ENCODE data around the gene SLC66A2. TPM values are rescaled to one million over a fixed set of nuclear protein-coding genes. Genes with fewer than 3 reads are reported as not detected.

SLC66A2 gene
- total RNA-seq, 1 donor from 2014 or later, result 65.5 TPM

DNA sequence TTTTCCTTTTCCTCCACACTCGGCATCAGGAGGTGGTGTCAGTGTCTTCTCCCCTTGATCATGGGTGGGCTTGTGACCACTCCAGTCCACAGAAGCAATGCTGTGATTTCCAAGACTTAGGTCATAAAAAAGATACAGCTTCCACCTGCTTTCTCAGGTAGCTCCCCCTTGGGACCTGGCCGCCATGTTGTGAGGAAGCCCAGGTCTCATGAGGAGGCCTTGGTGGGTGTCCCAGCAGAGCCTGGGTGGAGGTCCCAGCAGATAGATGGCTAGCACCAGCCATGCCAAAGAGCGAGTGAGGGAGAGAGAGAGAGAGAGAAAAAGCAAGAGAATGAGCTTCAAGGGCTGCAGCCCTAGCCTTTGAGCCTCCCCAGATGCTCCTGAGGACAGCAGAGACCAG is 16.0 kb downstream of the SLC66A2 start:
- DNase-seq, result no peak

DNA sequence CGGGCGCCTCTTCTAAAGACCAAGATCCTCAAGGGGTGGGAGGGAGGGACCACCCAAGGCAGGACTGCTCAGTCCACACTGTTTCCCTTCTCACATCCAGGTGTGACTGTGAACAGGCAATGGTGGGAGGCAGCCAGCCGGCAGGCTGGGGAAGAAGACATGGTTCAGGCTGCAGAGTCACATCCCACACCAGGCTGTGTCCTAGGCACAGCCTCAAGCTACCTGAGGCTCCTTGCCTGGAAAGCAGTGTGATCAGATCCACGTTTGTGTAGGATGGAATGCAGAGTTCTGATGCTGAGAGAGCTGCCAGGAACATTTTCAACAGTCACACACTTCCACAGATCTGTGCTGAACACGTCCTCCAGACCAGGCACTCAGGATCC is 16.4 kb downstream of the SLC66A2 start:
- no peak for DNase-seq

- DNase-seq, result no peak
Observed at GRCh38 chr18:79934311-79935097, 16.9 kb downstream of the SLC66A2 start.

DNA sequence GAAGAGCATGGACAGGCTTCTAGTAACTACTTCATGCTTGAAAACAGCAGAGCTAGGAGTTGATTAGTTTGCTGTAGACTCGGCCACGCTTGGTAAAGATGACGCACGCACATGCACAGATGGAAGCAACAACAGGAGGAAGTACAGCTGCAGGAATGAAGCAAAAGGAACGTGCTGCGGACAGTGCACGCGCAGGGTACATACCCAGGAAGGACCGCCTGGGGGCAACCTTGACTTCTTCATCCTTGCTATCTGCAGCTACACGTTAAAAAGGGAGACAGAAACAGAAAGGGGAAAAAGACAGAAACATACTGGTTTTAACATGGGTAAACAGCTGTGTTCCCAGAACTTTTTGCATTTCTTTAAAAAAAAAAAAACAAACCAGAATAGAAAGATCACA is 17.7 kb downstream of the SLC66A2 start:
- peak; percentile 61 for DNase-seq

DNA sequence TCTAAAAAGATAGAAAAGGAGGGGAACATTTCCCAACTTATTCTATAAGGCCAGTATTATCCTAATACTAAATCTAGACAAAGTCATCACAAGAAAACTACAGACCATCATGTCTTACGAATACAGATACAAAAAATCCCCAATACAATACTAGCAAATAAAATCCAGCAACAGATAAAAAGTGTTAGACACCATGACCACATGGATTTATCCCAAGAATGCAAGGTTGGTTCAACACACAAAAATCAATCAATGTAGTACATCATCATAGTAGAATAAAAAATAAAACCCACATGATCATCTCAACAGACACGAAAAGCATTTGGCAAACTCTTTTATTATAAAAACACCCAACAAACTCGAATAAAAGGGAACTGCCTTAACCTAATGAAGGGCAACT is 18.5 kb downstream of the SLC66A2 start:
- no peak for DNase-seq

DNA sequence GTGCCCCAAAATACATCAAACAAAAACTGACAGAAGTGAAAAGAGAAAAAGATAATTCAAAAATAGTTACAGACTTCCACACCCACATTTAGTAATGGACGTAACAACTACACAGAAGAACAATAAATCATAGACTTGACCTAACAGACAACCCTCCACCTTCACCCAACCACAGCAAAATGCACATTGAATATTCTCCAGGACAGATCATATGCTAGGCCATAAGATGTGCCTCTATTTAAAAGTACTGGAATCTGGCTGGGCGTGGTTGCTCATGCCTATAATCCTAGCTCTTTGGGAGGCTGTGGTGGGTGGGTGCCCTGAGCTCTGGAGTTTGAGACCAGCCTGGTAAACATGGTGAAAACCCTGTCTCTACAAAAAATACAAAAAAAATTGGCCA is 20.0 kb downstream of the SLC66A2 start:
- DNase-seq, result no peak

GRCh38 chr18:79930020-79930642 is 21.3 kb downstream of the SLC66A2 start:
- DNase-seq, result peak; percentile 15

- no peak for DNase-seq
Observed at GRCh38 chr18:79928563-79928960, 22.9 kb downstream of the SLC66A2 start.

DNA sequence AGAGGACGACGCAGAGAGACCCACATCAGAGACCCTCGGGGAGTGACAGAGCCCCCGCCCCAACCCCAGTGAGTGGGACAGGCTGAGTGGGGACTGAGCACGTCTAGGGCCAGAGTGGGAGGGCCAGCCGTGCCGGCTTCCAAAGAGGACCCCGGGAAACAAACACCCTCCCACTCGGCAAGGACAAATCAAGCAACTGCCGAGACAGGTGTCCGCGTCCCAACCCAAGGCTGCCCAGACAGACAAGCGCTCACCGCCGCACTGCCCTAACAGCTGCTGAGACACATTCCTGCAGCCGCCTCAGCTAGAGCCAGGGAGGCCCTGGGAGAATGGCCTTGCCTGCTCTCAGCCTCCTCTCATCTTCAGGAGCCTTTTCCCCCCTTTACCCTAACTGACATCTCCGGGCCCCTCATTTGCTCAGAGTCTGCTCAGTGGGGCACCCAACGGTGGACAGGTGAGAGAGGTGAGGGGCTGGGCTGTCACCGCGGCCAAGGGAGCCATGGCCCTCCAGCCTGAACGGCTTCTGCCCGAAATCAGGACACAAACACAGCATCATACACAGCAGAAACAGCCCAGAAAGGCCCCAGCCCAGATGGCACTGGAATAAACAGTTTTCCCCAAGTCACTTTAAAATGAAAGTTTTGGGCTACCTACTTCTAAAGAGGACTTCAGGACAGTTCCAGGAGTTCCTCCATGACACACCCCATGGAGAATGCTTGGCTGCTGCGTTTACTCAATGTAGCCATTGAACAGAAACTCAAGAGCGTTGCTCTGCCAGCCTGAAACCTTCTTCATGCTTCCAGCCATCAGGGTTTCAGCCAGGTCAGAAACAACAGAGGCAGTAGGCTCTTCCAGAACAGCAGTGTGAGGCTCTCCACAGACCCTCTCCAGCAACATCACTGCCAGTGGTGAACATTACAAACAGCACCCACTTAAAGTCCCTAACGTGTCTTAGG is 23.6 kb downstream of the SLC66A2 start:
- DNase-seq, result no peak

DNA sequence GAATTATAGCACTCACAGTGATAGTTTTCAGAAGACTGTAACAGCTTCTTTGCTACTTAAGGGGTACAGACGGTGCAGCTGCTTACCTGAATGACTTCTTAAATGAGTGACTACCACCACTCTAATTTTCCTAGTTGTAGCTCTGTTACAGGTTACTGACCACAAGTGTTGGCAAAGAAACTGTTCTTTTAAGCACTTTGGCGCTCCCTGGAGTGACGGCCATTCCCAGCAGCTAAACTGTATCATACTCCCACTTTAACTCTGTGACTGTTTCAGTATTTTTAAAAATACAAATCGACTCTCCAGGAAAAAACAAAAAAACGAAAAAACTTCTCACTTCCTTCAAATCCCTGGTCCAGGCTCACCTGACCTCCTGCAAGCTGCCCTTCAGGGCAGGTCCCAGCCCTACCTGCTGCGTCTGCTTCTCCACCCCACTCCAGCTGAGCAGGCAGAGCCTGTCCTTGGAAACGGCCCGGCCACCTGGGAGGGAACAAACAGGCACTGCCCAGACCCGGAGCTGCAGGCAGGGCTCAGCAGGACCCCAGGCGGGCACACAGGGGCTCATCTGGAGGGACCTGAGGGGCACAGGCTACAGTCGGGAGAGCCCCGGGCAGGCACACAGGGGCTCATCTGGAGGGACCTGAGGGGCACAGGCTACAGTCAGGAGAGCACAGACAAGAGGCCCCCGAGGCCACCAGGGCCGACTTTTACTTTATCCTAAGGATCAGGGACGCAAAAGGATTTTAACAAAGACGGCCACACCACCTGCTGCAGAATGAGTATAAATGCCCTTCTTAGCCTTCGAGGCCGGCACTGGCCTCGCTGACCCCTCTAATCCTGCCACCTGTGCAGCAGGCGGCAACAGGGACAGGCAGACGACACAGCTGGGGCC is 24.5 kb downstream of the SLC66A2 start:
- DNase-seq, result no peak

GRCh38 chr18:79926306-79926705 is 25.1 kb downstream of the SLC66A2 start:
- no peak for DNase-seq

GRCh38 chr18:79924814-79925731 is 26.4 kb downstream of the SLC66A2 start:
- DNase-seq, result no peak

GRCh38 chr18:79923896-79924585 is 27.4 kb downstream of the SLC66A2 start:
- no peak for DNase-seq

DNA sequence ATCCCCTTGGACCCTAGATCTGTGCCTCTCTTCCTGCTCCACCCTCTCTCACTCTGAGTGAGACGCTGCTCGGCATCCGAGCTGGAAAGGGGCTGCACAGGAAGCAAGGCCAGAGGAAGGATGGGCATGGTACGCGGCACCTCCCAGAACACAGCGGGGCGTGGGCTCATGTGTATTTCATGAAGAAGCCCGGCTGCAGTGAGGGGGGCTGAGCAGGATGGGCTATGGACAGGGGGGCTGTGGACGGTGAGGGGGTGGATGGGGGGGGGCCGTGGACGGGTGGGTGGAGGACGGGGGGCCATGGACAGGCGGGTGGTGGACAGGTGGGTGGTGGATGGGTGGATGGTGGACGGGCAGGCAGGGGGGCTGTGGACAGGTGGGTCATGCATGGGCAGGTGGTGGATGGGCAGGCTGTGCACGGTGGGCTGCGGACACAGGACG is 28.5 kb downstream of the SLC66A2 start:
- DNase-seq, result no peak

- DNase-seq, result no peak
Observed at GRCh38 chr18:79921984-79922965, 29.2 kb downstream of the SLC66A2 start.

DNA sequence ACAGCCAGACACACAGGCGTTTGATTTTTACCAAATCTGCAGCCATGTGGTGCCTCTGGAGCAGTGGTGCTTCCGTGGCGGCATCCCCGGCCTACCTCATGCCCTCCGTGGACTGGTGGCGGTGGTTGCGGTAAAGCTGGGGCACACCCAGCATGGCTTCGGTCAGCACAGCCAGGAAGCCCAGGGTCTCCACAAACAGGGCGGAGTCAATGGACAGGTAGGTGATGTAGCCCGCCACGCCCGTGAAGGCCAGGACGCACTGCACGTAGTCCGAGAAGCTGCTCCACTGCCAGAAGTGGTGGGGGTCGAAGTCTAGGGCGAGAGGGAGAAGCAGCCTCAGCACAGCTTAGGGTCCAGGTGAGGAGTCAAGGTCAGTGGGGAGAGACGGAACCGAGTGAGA is 32.4 kb downstream of the SLC66A2 start:
- DNase-seq, result no peak

DNA sequence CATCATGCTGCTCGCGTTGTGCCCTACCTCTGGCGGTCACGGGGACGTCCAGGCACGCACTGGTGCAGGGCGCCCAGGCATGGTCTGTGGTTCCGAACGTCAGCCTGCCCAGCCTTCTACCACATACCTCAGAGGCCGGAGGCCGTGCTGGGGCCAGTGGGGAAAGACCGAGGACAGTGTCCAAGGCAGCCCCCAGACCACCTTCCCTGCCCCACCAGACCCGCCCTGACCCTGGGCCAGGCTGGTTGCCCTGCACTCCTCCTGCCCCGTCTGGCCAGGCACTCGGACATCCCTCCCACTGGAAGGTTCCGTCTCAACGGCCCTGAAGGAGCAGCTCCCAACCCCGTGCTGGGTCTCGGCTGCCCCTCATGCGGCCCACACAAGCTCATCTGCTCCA is 32.8 kb downstream of the SLC66A2 start:
- DNase-seq, result no peak

DNA sequence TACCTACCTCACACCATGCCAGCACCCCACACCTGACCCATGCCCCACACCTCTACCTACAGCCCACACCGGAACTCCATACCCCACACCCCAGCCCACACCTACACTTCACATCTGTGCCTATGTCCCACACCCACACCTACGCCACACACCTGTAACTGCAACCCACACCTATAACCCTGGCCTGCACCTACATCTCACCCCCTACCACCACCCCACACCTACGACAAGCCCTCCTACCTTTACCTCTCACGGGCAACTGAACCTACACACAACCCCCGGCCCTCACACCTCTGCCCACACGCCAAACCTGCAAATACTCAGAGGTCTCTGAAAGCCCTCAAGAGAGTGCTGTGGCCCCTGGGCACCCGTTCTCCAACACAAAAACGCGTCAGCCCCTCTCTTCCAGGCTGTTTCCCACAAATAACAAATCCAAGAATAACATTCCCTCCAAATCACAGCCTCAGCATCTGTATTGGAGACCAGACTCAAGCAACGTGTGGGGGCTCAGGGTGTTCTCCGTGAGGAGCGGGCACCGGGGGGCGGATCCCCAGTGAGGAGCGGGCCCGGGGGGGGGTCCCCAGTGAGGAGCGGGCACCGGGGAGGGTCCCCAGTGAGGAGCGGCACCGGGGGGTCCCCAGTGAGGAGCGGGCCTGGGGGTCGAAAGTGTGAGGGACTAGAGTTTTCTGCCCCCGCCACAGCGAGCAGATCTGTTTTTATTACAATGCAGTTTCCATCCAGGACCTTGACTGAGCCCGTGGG is 33.4 kb downstream of the SLC66A2 start:
- no peak for DNase-seq

All from dermis blood vessel endothelial cell (primary cell).